GM12801 (cell line): Measurements from ENCODE around the gene TIAM2.

Experiments used
- TF ChIP-seq, protein P1 (sequence below): IDR thresholded peaks from one replicate; pipeline ENCODE4 v1.5.1; 2011; ENCODE audit warnings: control low read depth; ENCODE audit not compliant: insufficient read length; ENCODE audit errors: extremely low read depth

The TIAM2 gene

DNA sequence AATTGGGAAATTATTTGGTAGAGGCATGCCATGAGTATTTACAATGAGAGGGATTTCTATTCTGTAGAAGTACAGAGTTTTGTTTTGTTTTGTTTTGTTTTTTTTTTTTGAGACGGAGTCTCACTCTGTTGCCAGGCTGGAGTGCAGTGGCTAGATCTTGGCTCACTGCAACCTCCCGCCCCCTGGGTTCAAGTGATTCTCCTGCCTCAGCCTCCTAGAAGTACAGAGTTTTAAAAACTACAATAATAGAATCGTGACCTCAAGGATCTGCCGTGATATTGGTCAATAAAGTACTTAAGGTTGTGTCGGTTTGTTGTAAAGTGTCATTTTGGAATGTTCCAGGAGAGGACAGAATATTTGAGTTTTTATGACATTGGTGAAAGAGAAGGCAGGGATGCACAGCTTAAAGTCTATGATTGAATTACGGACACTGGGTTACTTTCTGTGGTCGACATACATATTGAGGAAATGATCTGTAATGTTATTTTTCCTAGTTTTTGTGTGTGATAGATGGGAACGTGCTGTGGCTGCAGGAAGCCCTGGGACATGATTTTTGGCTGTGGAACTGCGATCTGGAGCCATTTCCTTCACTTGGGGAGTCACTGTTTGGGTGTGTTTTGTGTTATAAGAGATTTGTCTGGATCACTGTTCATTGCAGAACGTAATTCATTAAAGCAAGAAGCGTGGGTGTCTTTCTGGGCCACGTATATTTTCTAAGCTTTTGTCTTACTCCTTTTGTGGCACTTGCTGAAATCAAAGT is 59.6 kb downstream of the TIAM2 start:
- TF ChIP-seq, protein P1, sequence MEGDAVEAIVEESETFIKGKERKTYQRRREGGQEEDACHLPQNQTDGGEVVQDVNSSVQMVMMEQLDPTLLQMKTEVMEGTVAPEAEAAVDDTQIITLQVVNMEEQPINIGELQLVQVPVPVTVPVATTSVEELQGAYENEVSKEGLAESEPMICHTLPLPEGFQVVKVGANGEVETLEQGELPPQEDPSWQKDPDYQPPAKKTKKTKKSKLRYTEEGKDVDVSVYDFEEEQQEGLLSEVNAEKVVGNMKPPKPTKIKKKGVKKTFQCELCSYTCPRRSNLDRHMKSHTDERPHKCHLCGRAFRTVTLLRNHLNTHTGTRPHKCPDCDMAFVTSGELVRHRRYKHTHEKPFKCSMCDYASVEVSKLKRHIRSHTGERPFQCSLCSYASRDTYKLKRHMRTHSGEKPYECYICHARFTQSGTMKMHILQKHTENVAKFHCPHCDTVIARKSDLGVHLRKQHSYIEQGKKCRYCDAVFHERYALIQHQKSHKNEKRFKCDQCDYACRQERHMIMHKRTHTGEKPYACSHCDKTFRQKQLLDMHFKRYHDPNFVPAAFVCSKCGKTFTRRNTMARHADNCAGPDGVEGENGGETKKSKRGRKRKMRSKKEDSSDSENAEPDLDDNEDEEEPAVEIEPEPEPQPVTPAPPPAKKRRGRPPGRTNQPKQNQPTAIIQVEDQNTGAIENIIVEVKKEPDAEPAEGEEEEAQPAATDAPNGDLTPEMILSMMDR = no peak

DNA sequence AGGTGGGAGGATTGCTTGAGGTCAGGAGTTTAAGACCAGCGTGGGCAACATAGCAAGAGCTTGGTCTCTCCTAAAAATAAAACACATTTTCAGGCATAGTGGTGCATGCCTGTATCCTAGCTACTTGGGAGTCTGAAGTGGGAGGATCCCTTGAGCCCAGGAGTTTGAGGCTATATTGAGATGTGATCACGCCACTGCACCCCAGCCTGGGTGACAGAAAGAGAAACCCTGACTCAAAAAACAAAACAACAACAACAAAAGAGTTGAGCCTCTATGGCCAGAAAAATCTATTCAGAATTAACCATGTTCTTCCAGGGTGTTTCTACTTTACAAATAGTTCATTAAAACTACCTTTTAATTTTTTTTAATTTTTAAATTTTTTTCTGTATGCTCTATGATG is 60.6 kb downstream of the TIAM2 start:
- TF ChIP-seq, protein P1 = no peak

DNA sequence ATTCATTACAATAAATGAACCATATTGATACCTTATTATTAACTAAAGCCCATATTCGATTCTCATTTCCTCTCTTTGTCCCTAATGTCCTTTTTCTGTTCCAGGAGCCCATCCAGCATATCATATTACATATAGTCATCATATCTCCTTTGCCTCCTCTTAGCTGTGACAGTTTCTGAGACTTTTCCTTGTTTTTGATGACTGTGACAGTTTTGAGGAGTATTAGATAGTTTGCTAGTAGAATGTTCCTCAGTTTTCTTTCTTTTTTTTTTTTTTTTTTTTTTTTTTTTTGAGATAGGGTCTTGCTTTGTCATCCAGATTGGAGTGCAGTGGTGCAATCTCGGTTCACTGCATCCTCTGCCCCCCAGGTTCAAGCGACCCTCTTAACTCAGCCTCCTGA is 61.6 kb downstream of the TIAM2 start:
- TF ChIP-seq, protein P1 = no peak

DNA sequence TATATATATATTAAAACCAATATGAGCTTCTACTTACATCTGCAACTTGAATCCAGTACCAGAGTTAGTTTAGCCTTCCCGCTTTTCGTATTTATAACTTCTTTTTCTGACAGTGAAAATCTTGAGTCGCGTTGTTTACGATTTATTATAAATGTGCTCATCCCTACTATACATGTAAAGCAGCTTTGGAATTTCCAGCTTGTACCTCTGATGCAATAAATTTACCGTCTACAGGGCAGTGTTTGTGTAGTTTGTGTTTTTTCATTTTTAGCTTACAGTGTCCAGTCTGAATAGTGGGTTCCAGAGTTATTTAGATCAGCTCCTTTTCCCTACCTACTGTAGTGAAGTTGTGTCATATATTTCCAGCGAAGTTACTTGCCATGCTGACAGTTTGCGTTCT is 66.3 kb downstream of the TIAM2 start:
- TF ChIP-seq, protein P1 = no peak

DNA sequence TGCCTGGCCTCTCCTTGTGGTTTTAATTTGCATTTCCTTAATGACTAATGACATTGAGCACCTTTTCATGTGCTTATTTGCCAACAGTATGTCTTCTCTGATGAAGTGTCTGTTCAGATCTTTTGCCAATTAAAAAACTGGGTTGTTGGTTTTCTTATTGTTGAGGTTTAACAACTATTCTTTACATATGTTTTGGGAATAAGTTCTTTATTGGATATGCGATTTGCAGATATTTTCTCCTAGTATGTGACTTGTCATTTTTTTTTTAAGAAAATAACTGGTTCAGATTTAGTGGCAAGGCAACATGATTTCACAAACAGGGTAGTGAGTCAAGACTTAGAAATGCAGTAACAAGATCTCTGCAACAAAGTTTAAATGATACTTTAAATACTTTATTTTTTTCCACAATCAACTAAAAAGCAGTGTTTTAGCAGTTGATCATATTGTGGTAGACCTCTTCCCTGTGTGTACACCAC is 67.8 kb downstream of the TIAM2 start:
- TF ChIP-seq, protein P1 = no peak

DNA sequence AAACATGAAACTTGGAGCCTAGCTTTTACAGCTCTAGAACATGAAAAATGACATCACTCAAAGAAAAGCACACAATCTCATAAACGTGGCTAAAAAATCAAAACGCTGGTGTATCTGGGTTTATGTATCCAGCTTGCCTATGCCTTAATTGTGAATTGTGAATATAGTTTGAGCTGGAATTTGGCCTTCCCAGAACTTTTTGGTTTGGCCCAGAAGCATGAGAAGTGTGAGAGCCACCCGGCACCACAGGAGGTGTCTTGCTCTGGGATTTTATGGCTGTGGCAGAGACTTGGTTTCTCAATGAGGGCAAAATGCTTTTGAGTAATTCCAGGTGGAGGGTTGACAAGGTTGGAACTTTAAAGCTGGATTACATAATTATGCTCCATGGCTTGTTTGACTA is 69.2 kb downstream of the TIAM2 start:
- TF ChIP-seq, protein P1 = no peak

DNA sequence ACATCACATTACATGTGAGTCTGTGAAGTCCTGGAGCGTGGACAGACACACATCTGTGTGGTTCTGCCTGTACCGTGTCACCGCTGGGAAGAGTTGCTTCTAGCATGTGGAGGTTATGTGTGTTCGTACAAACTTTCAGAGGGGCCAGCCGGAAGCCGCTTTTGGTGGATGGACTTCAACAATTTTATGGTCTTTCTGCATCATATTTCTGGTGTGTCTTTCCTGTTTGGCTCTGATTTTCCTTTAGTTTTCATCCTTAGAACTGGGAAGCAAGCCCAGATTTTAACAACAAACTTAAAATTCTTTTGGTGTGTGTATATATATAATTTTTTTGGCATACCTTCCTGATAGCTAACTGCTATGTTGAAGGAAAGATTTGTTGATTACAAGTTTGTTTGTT is 71.2 kb downstream of the TIAM2 start:
- TF ChIP-seq, protein P1 = no peak
